Right ventricle myocardium inferior (tissue), 1 donor: ENCODE measurements around the gene GRK6. TPM values are rescaled to one million over a fixed set of nuclear protein-coding genes. Genes with fewer than 3 reads are reported as not detected.
"Not testable (repeated sequence)": the region's sequence is repeated elsewhere in the genome, so short reads cannot be mapped to it uniquely, and the experiment has no call there.

Source experiments
- ATAC-seq: fragments of 200-7000 bp; cut with Tn5 transposase; one replicate; pipeline ENCODE4 v1.9.1; 2020; ENCODE audit warnings: mild to moderate bottlenecking, moderate library complexity
- DNase-seq: peaks from one replicate; pipeline ENCODE4 v3.0.0; 2021; ENCODE audit errors: missing footprints
- intact Hi-C: fragments of 100-400 bp; cut with DNase I; formaldehyde crosslinking; loops from one replicate; pipeline ENCODE4 v1.11.0; 2022
- total RNA-seq: library from RNA; stranded (reverse); fragmentation: NEBNext Ultra II Directional; extraction: Animal tissue kit (Norgen Biotek cat#: 25700); gene quantifications from one replicate; pipeline ENCODE4 v1.2.1, GENCODE V29; 2021
- donor health status: DM: no; HTN: yes; CAD: no; lungs with severe emphysema.

GRK6 gene
- total RNA-seq, 1 donor from 2014 or later = 18.1 TPM

- DNase-seq (no peak), ATAC-seq (no peak)
- intact Hi-C loops = no loop called here
These were observed 46.3 kb downstream of the GRK6 start for GRCh38 chr5:177472460-177473442.

GRCh38 chr5:177473443-177474001, 47.0 kb downstream of the GRK6 start, which contains the start of gene DBN1:
Gene DBN1 (minus strand): TSS chr5:177473634. CDS start chr5:177473521, 113 bp downstream.
- intact Hi-C loops = no loop called here
- DNase-seq (no peak), ATAC-seq (peak; percentile 34)

GRCh38 chr5:177474002-177474476, 47.6 kb downstream of the GRK6 start:
- ATAC-seq = no peak
- intact Hi-C loops = no loop called here
- no peak for DNase-seq

GRCh38 chr5:177474846-177475562, 48.5 kb downstream of the GRK6 start:
- intact Hi-C loops = no loop called here
- DNase-seq (no peak), ATAC-seq (no peak)

GRCh38 chr5:177475563-177476427, 49.3 kb downstream of the GRK6 start:
- ATAC-seq = no peak
- DNase-seq = no peak
- intact Hi-C loops = no loop called here

GRCh38 chr5:177476531-177477233, 50.2 kb downstream of the GRK6 start:
- ATAC-seq (no peak), DNase-seq (no peak)
- intact Hi-C loops = no loop called here

GRCh38 chr5:177477701-177478477, 51.4 kb downstream of the GRK6 start:
- intact Hi-C loops = no loop called here
- DNase-seq (no peak), ATAC-seq (no peak)

GRCh38 chr5:177478711-177479646, 52.5 kb downstream of the GRK6 start:
- ATAC-seq (peak; percentile 93), DNase-seq (peak; percentile 93)
- intact Hi-C loops = loop anchor here (1.0 kb wide), 1 partner anchor 17 kb away; no protein-coding TSS in a partner anchor

- peak; percentile 13 for ATAC-seq
- intact Hi-C loops = loop anchor here (1.0 kb wide), 1 partner anchor 17 kb away; no protein-coding TSS in a partner anchor
These were observed 53.3 kb downstream of the GRK6 start for GRCh38 chr5:177479774-177480173.

GRCh38 chr5:177482359-177482795, 55.9 kb downstream of the GRK6 start:
- intact Hi-C loops = no loop called here
- DNase-seq (no peak), ATAC-seq (no peak)

More at GRCh38 chr5:177479774-177480173, 53.3 kb downstream of the GRK6 start:
- no peak for DNase-seq

- ATAC-seq = no peak
- DNase-seq = no peak
- intact Hi-C loops = no loop called here
These were observed 56.6 kb downstream of the GRK6 start for GRCh38 chr5:177483042-177483441.

GRCh38 chr5:177483994-177484901, 57.8 kb downstream of the GRK6 start:
- DNase-seq (no peak), ATAC-seq (no peak)
- intact Hi-C loops = no loop called here

- ATAC-seq (no peak), DNase-seq (no peak)
These were observed 58.5 kb downstream of the GRK6 start for GRCh38 chr5:177484902-177485549.

GRCh38 chr5:177485753-177486152, 59.3 kb downstream of the GRK6 start:
- ATAC-seq, DNase-seq, intact Hi-C loops: not testable (repeated sequence)

More at GRCh38 chr5:177484902-177485549, 58.5 kb downstream of the GRK6 start:
- intact Hi-C loops = no loop called here
